Measurements from ENCODE around the gene PDGFRA.

Gene PDGFRA

DNA sequence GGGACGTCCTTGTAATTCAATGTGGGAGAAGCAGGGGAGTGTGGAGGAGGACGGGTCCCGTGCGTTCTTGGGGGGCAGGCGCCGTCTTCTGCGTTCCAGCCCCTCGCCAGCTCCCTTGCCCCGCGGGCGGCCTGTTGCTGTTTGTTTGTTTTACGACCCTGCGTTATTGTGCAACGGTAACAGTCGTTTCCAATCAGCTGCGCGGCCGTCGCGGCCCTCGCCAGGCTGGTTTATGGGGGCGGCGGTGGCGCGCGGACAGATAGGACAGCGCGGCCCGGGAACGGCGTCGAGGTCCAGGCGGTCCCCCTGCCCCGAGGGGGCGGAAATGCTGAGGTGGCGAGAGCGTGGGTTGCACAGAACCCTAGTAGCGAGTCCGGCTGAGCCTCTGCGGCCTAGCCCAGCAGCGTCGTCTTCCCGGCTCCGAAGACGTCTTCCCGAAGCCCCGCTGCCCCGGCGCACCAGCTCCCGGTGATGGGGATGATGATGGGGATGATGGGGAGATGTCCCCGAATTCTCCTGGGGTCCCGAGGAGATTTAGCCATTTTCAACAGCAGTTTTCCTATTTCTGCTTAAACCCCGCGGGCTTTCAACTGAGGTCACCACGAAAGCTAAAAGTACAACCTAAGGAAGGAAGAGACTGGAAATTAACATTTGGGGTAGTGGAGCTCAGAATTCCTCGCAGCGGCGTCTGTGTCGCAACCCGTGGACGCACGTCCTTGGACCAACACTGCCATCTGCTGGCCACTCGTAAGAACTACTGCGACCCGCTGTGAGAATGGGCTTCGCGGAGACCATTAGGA, 4.8 kb downstream of the PDGFRA start (continued):
- TF ChIP-seq, protein P1, sequence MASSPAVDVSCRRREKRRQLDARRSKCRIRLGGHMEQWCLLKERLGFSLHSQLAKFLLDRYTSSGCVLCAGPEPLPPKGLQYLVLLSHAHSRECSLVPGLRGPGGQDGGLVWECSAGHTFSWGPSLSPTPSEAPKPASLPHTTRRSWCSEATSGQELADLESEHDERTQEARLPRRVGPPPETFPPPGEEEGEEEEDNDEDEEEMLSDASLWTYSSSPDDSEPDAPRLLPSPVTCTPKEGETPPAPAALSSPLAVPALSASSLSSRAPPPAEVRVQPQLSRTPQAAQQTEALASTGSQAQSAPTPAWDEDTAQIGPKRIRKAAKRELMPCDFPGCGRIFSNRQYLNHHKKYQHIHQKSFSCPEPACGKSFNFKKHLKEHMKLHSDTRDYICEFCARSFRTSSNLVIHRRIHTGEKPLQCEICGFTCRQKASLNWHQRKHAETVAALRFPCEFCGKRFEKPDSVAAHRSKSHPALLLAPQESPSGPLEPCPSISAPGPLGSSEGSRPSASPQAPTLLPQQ (tag by site-specific recombination; IDR thresholded peaks at IDR 0.05) = 0 out of 2 replicates have a peak, but pooled peaks have one; percentile 9
- peak; percentile 95 for TF ChIP-seq ZNF654 (tag by site-specific recombination; IDR thresholded peaks at IDR 0.05; ENCODE audit: low read depth)
- TF ChIP-seq, protein P2, sequence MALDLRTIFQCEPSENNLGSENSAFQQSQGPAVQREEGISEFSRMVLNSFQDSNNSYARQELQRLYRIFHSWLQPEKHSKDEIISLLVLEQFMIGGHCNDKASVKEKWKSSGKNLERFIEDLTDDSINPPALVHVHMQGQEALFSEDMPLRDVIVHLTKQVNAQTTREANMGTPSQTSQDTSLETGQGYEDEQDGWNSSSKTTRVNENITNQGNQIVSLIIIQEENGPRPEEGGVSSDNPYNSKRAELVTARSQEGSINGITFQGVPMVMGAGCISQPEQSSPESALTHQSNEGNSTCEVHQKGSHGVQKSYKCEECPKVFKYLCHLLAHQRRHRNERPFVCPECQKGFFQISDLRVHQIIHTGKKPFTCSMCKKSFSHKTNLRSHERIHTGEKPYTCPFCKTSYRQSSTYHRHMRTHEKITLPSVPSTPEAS (tag by site-specific recombination; IDR thresholded peaks at IDR 0.05) = no peak
- TF ChIP-seq ZNF629 (tag by site-specific recombination; IDR thresholded peaks at IDR 0.05) = no peak
- TF ChIP-seq ZNF777 (tag by site-specific recombination; IDR thresholded peaks at IDR 0.05; ENCODE audit: borderline replicate concordance) = peak; percentile 70; the same call in 1 of the 2 replicates
- TF ChIP-seq ZNF202 (tag by site-specific recombination; IDR thresholded peaks at IDR 0.05; ENCODE audit: borderline replicate concordance) = no peak
- TF ChIP-seq, protein P3, sequence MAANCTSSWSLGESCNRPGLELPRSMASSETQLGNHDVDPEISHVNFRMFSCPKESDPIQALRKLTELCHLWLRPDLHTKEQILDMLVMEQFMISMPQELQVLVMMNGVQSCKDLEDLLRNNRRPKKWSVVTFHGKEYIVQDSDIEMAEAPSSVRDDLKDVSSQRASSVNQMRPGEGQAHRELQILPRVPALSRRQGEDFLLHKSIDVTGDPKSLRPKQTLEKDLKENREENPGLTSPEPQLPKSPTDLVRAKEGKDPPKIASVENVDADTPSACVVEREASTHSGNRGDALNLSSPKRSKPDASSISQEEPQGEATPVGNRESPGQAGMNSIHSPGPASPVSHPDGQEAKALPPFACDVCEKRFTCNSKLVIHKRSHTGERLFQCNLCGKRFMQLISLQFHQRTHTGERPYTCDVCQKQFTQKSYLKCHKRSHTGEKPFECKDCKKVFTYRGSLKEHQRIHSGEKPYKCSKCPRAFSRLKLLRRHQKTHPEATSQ (tag by site-specific recombination; IDR thresholded peaks at IDR 0.05) = 0 out of 2 replicates have a peak, but pooled peaks have one; percentile 22
- no peak for TF ChIP-seq ZNF623 (tag by site-specific recombination; IDR thresholded peaks at IDR 0.05)
- TF ChIP-seq HOXC10 (CRISPR knock-in tag; IDR thresholded peaks at IDR 0.05) = no peak
- TF ChIP-seq ZNF416 (tag by site-specific recombination; IDR thresholded peaks at IDR 0.05) = no peak
- peak; percentile 31; the same call in 1 of the 2 replicates for TF ChIP-seq SP7 (tag by site-specific recombination; IDR thresholded peaks at IDR 0.05)
- 0 out of 2 replicates have a peak, but pooled peaks have one; percentile 39 for TF ChIP-seq ZNF660 (tag by site-specific recombination; IDR thresholded peaks at IDR 0.05)
- TF ChIP-seq ZNF707 (tag by site-specific recombination; IDR thresholded peaks at IDR 0.05) = no peak
- peak; percentile 81 for TF ChIP-seq ZFHX2 (tag by site-specific recombination; conservative IDR thresholded peaks at IDR 0.05)
- no peak for TF ChIP-seq TRIM28 (IDR thresholded peaks at IDR 0.05; ENCODE audit: borderline replicate concordance, low read length)
- TF ChIP-seq PBX3 (CRISPR knock-in tag; IDR thresholded peaks at IDR 0.05) = no peak
- no peak for TF ChIP-seq ZNF19 (tag by site-specific recombination; IDR thresholded peaks at IDR 0.05; ENCODE audit: low read depth)
- TF ChIP-seq ZNF560 (tag by site-specific recombination; IDR thresholded peaks at IDR 0.05; ENCODE audit: borderline replicate concordance) = no peak
- TF ChIP-seq ZNF610 (tag by site-specific recombination; IDR thresholded peaks at IDR 0.05; ENCODE audit: borderline replicate concordance) = no peak
- TF ChIP-seq, protein P4, sequence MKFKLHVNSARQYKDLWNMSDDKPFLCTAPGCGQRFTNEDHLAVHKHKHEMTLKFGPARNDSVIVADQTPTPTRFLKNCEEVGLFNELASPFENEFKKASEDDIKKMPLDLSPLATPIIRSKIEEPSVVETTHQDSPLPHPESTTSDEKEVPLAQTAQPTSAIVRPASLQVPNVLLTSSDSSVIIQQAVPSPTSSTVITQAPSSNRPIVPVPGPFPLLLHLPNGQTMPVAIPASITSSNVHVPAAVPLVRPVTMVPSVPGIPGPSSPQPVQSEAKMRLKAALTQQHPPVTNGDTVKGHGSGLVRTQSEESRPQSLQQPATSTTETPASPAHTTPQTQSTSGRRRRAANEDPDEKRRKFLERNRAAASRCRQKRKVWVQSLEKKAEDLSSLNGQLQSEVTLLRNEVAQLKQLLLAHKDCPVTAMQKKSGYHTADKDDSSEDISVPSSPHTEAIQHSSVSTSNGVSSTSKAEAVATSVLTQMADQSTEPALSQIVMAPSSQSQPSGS (tag by site-specific recombination; IDR thresholded peaks at IDR 0.05; ENCODE audit: low read depth) = no peak
- no peak for TF ChIP-seq ZNF174 (tag by site-specific recombination; IDR thresholded peaks at IDR 0.05)
- no peak for TF ChIP-seq ZNF16 (tag by site-specific recombination; IDR thresholded peaks at IDR 0.05; ENCODE audit: low read depth)
- TF ChIP-seq KLF7 (tag by site-specific recombination; IDR thresholded peaks at IDR 0.05; ENCODE audit: borderline replicate concordance) = no peak
- no peak for TF ChIP-seq HOXD13 (CRISPR knock-in tag; IDR thresholded peaks at IDR 0.05; ENCODE audit: borderline replicate concordance)
- TF ChIP-seq ZBTB49 (tag by site-specific recombination; IDR thresholded peaks at IDR 0.05; ENCODE audit: low read depth) = no peak
- no peak for TF ChIP-seq ZNF621 (tag by site-specific recombination; IDR thresholded peaks at IDR 0.05)
- no peak for TF ChIP-seq GLI4 (tag by site-specific recombination; IDR thresholded peaks at IDR 0.05)
- peak; percentile 61 for TF ChIP-seq ZBTB10 (tag by site-specific recombination; IDR thresholded peaks at IDR 0.05)

All from HEK293 (cell line).